ENCODE measurements around the gene FBXO44. TPM values are rescaled to one million over a fixed set of nuclear protein-coding genes. Genes with fewer than 3 reads are reported as not detected.

Gene FBXO44
- total and polyA plus RNA-seq, 7 experiments from 2014 or later, result 11.3 to 67.1 (median 35.5) TPM

DNA sequence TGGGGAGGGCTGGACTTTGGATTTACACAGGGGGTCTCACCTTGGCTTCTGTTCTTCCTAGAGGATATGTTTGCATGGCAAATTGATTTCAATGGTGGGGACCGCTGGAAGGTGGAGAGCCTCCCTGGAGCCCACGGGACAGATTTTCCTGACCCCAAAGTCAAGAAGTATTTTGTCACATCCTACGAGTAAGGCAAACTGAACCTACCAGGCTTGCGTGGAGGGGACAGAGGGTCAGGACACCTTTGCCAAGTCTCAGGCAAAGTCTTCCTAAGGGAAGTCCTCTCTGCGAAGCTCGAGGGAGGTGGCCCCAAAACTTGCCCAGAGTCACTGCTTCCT, 16.5 kb downstream of the FBXO44 start:
- peaks cover 0 to 47% (median 0%) of the 10 kb centered on the region in 3 experiments for H3K36me3 ChIP-seq (ENCODE audit: control insufficient read depth in 2 of 3, insufficient read depth in 3 of 3, low read length in 3 of 3)
- POLR2A ChIA-PET, result interaction anchor here (1.1 kb wide), 1 partner anchor 38 kb away, joined by 3 read pairs; no protein-coding TSS in a partner anchor
- no peak for ATAC-seq
- no peaks in the 10 kb centered on the region for H3K4me1 ChIP-seq (ENCODE audit: control insufficient read depth in 2 of 2, insufficient read depth in 2 of 2, low read length in 2 of 2)
- Mint-ChIP-seq H3K36me3 (peaks cover 0 to 16% (median 4%) of the 10 kb centered on the region in 5 donors), H3K27ac (no peak overlapping the region), H3K9me3 (no peaks in the 10 kb centered on the region), H3K4me3 (no peak overlapping the region), H3K4me1 (peaks cover 0 to 7% (median 0%) of the 10 kb centered on the region in 7 donors), H3K27me3 (no peaks in the 10 kb centered on the region)
- H3K27ac ChIP-seq (ENCODE audit: low read depth, low read length), result no peak overlapping the region
- H3K27me3 ChIP-seq (ENCODE audit: control insufficient read depth in 2 of 2, insufficient read depth in 2 of 2, low read length in 2 of 2), result no peaks in the 10 kb centered on the region
- no peak for DNase-seq
- H3K9me3 ChIP-seq (ENCODE audit: control insufficient read depth in 2 of 3, low read length in 3 of 3), result no peaks in the 10 kb centered on the region
- CTCF ChIA-PET, result no interaction called here
- intact Hi-C loops (cut with micrococcal nuclease), result no loop called here
- H3K4me3 ChIP-seq (ENCODE audit: low read length), result no peak overlapping the region

DNA sequence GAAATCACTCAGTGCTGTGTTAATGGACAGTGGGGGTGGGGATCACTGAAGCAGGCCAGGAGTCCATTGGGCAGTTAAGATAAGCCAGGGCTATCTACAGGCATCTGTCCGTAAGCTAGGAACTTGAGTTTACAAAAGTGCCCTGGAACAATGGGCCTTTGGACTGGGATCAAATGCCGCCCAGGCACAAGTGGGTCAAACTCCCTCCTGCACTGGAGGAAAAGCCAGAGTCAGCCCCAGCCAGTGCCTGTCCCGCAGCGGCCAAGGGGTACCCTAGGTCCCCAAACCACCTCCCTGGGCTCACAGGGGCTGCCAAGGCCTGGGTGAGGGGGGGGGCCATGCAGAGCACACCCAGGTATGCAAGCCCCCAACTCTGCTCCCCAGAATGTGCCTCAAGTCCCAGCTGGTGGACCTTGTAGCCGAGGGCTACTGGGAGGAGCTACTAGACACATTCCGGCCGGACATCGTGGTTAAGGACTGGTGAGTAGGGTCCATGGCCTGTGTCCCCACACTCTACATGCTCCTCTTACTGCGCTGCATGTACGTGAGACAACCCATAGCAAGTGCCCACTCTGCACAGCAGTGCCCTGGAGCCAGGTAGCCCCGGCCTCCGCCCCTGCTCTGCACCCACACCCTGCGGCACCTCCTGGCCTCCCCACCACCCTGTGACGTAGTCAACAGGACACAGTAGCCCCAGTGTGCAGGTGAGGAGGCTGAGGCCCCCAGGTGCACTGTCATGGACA, 17.0 kb downstream of the FBXO44 start:
- ATAC-seq (no peak), DNase-seq (no peak)
- no peak overlapping the region for H3K27ac Mint-ChIP-seq
- intact Hi-C loops (cut with micrococcal nuclease), result no loop called here
- no peaks in the 10 kb centered on the region for H3K4me1 ChIP-seq (ENCODE audit: control insufficient read depth in 2 of 2, insufficient read depth in 2 of 2, low read length in 2 of 2)
- H3K36me3 Mint-ChIP-seq, result peaks cover 0 to 16% (median 4%) of the 10 kb centered on the region in 5 donors
- H3K27me3 Mint-ChIP-seq, result no peaks in the 10 kb centered on the region
- H3K9me3 ChIP-seq (ENCODE audit: control insufficient read depth in 2 of 3, low read length in 3 of 3), result no peaks in the 10 kb centered on the region
- H3K4me3 ChIP-seq (ENCODE audit: low read length), result no peak overlapping the region
- no peaks in the 10 kb centered on the region for H3K27me3 ChIP-seq (ENCODE audit: control insufficient read depth in 2 of 2, insufficient read depth in 2 of 2, low read length in 2 of 2)
- no peak overlapping the region for H3K4me3 Mint-ChIP-seq
- no peaks in the 10 kb centered on the region for H3K9me3 Mint-ChIP-seq
- ChIA-PET CTCF (no interaction called here), POLR2A (interaction anchor here (0.5 to 1.1 kb wide), 2 partner anchors 38 to 114 kb away, joined by 3 read pairs; no protein-coding TSS in a partner anchor)
- H3K27ac ChIP-seq (ENCODE audit: low read depth, low read length), result no peak overlapping the region
- peaks cover 0 to 52% (median 0%) of the 10 kb centered on the region in 3 experiments for H3K36me3 ChIP-seq (ENCODE audit: control insufficient read depth in 2 of 3, insufficient read depth in 3 of 3, low read length in 3 of 3)
- H3K4me1 Mint-ChIP-seq, result peaks cover 0 to 7% (median 0%) of the 10 kb centered on the region in 7 donors

DNA sequence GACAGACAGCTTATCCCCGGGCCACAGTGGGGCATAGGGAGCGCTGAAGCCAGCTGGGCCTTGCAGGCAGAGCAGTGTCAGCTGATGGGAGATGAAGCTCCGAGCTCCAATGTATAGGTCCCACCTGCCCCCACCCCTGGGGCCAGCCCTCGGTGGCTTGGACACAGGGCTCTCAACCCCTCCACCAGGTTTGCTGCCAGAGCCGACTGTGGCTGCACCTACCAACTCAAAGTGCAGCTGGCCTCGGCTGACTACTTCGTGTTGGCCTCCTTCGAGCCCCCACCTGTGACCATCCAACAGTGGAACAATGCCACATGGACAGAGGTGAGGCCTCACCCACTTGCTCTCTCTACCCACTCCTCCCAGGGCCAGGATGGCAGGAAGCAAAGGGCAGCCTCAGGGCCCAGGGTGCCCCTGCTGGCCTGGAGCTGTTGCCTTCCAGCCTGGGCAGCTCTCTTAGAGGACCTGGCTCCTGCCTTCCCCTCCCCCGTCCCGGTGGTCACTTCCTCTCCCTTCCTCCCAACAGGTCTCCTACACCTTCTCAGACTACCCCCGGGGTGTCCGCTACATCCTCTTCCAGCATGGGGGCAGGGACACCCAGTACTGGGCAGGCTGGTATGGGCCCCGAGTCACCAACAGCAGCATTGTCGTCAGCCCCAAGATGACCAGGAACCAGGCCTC, 18.6 kb downstream of the FBXO44 start:
- no peaks in the 10 kb centered on the region for H3K27me3 ChIP-seq (ENCODE audit: control insufficient read depth in 2 of 2, insufficient read depth in 2 of 2, low read length in 2 of 2)
- CTCF ChIA-PET, result interaction anchor here (0.9 kb wide), 2 partner anchors 20 to 636 kb away, joined by 3 read pairs; no protein-coding TSS in a partner anchor
- no peaks in the 10 kb centered on the region for H3K27me3 Mint-ChIP-seq
- no peak for DNase-seq
- no peaks in the 10 kb centered on the region for H3K4me1 ChIP-seq (ENCODE audit: control insufficient read depth in 2 of 2, insufficient read depth in 2 of 2, low read length in 2 of 2)
- H3K27ac Mint-ChIP-seq, result no peak overlapping the region
- POLR2A ChIA-PET, result interaction anchor here (1.2 kb wide), 1 partner anchor 9 kb away, joined by 3 read pairs; no protein-coding TSS in a partner anchor
- peaks cover 0 to 61% (median 0%) of the 10 kb centered on the region in 3 experiments for H3K36me3 ChIP-seq (ENCODE audit: control insufficient read depth in 2 of 3, insufficient read depth in 3 of 3, low read length in 3 of 3)
- H3K4me3 Mint-ChIP-seq, result no peak overlapping the region
- H3K36me3 Mint-ChIP-seq, result peaks cover 0 to 16% (median 4%) of the 10 kb centered on the region in 5 donors
- no peaks in the 10 kb centered on the region for H3K9me3 Mint-ChIP-seq
- no peaks in the 10 kb centered on the region for H3K9me3 ChIP-seq (ENCODE audit: control insufficient read depth in 2 of 3, low read length in 3 of 3)
- H3K4me3 ChIP-seq (ENCODE audit: low read length), result no peak overlapping the region
- intact Hi-C loops (cut with micrococcal nuclease), result no loop called here
- peaks cover 0 to 10% (median under 1%) of the 10 kb centered on the region in 7 donors for H3K4me1 Mint-ChIP-seq
- ATAC-seq, result peak; percentile 20
- no peak overlapping the region for H3K27ac ChIP-seq (ENCODE audit: low read depth, low read length)

DNA sequence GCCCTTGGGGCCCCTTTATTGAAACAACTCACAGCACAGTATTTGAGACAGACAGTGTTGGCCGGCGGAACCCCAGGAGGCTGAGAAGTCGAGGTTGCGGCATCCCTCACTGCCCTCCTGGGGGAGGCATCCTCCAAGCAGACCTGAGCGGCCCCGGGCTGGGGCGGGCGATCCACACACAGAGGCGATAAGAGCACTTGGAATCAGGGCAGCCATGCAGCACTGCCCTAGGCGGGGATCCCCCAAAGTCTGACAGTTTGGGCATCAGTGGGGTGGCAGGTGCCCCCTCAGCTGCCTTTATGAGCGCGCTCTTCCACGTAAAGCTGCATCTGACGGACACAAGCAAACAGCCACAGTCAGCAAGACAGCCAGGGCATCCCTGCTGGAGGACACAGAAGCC, 19.8 kb downstream of the FBXO44 start:
- Mint-ChIP-seq H3K27ac (no peak overlapping the region), H3K9me3 (no peaks in the 10 kb centered on the region), H3K36me3 (peaks cover 0 to 21% (median 4%) of the 10 kb centered on the region in 5 donors), H3K27me3 (no peaks in the 10 kb centered on the region), H3K4me1 (peaks cover 6 to 16% (median 10%) of the 10 kb centered on the region in 7 donors), H3K4me3 (no peak overlapping the region)
- intact Hi-C loops (cut with micrococcal nuclease), result no loop called here
- H3K27me3 ChIP-seq (ENCODE audit: control insufficient read depth in 2 of 2, insufficient read depth in 2 of 2, low read length in 2 of 2), result no peaks in the 10 kb centered on the region
- DNase-seq (no peak), ATAC-seq (no peak)
- H3K9me3 ChIP-seq (ENCODE audit: control insufficient read depth in 2 of 3, low read length in 3 of 3), result no peaks in the 10 kb centered on the region
- ChIA-PET CTCF (interaction anchor here (0.6 kb wide), 1 partner anchor 497 kb away, joined by 4 read pairs; no protein-coding TSS in a partner anchor), POLR2A (interaction anchor here (1.3 kb wide), 1 partner anchor 10 kb away, joined by 3 read pairs; no protein-coding TSS in a partner anchor)
- peaks cover 0 to 3% of the 10 kb centered on the region in 2 donors for H3K4me1 ChIP-seq (ENCODE audit: control insufficient read depth in 2 of 2, insufficient read depth in 2 of 2, low read length in 2 of 2)
- no peak overlapping the region for H3K4me3 ChIP-seq (ENCODE audit: low read length)
- H3K36me3 ChIP-seq (ENCODE audit: control insufficient read depth in 2 of 3, insufficient read depth in 3 of 3, low read length in 3 of 3), result peaks cover 0 to 54% (median 0%) of the 10 kb centered on the region in 3 experiments
- H3K27ac ChIP-seq (ENCODE audit: low read depth, low read length), result no peak overlapping the region

DNA sequence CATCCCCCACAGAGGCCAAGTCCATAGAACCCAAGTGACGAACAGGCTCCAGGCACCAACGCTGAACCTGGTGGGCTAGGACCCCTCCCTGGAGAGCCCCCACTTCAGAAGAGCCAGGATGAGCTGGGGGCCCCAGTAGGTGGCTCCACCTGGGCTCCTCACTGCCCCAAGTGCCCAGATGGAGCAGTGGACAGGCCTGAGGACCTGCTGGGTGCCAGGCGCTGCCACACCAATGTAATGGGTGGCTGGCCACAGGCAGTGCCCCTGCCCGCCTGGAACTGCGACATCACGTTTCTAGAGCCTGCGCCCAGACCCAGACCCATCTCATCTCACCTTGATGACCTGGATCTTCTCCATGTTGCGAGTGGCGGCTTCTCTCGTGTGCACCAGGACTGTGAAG, 20.6 kb downstream of the FBXO44 start:
- peaks cover 0 to 21% (median 4%) of the 10 kb centered on the region in 5 donors for H3K36me3 Mint-ChIP-seq
- DNase-seq, result no peak
- H3K27me3 ChIP-seq (ENCODE audit: control insufficient read depth in 2 of 2, insufficient read depth in 2 of 2, low read length in 2 of 2), result no peaks in the 10 kb centered on the region
- CTCF ChIA-PET, result no interaction called here
- no peak overlapping the region for H3K4me3 ChIP-seq (ENCODE audit: low read length)
- no peaks in the 10 kb centered on the region for H3K27me3 Mint-ChIP-seq
- peaks cover 0 to 3% of the 10 kb centered on the region in 2 donors for H3K4me1 ChIP-seq (ENCODE audit: control insufficient read depth in 2 of 2, insufficient read depth in 2 of 2, low read length in 2 of 2)
- H3K27ac Mint-ChIP-seq, result peak overlapping the region in 1 of 9 donors; percentile 38
- peaks cover 0 to 54% (median 0%) of the 10 kb centered on the region in 3 experiments for H3K36me3 ChIP-seq (ENCODE audit: control insufficient read depth in 2 of 3, insufficient read depth in 3 of 3, low read length in 3 of 3)
- intact Hi-C loops (cut with micrococcal nuclease), result no loop called here
- ATAC-seq, result no peak
- no peaks in the 10 kb centered on the region for H3K9me3 ChIP-seq (ENCODE audit: control insufficient read depth in 2 of 3, low read length in 3 of 3)
- no peak overlapping the region for H3K27ac ChIP-seq (ENCODE audit: low read depth, low read length)
- no peak overlapping the region for H3K4me3 Mint-ChIP-seq
- H3K4me1 Mint-ChIP-seq, result peaks cover 6 to 19% (median 17%) of the 10 kb centered on the region in 7 donors
- POLR2A ChIA-PET, result no interaction called here
- no peaks in the 10 kb centered on the region for H3K9me3 Mint-ChIP-seq

DNA sequence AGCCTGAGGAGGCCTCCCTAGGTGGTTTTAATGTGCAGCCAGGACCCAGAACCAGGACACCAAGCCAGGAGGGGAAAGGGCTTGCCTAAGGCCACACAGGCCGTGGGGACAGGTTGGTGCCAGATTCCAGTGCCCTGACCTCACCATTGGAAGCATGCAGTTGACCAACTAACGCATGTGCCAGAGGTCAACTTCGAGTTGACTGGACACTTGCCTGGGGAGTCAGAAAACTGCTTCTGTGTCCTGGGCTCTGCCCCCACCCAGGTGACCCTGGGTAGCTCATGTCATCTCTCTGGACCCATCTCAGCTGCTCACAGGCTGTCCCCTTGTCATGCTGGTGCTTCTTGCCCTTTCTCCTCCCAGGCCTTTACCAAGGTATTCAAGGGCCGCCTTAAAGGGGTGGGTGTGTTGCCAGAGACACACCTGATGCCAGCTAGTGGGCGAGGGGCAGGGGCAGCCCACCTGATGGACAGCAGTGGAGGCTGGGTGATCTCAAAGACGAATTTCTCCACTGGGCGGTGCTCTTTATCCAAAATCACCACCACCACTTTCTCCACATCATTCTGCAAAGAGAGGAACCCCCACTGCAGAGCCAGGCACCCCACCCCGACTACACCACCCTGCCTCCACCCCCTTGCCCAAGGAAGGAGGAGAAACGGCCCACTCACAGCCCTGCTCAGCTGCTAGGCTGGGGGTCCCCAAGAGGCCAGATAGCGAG, 21.9 kb downstream of the FBXO44 start:
- CTCF ChIA-PET, result interaction anchor here (0.6 to 0.8 kb wide), 2 partner anchors 56 to 130 kb away, joined by 3 read pairs; partner anchors contain the start of genes CLCN6 and MTHFR
- Histone ChIP-seq H3K36me3 (ENCODE audit: control insufficient read depth in 2 of 3, insufficient read depth in 3 of 3, low read length in 3 of 3) (peaks cover 0 to 56% (median 0%) of the 10 kb centered on the region in 3 experiments), H3K27me3 (ENCODE audit: control insufficient read depth in 2 of 2, insufficient read depth in 2 of 2, low read length in 2 of 2) (no peaks in the 10 kb centered on the region), H3K27ac (ENCODE audit: low read depth, low read length) (no peak overlapping the region), H3K4me1 (ENCODE audit: control insufficient read depth in 2 of 2, insufficient read depth in 2 of 2, low read length in 2 of 2) (peaks cover 0 to 4% of the 10 kb centered on the region in 2 donors), H3K4me3 (ENCODE audit: low read length) (no peak overlapping the region), H3K9me3 (ENCODE audit: control insufficient read depth in 2 of 3, low read length in 3 of 3) (no peaks in the 10 kb centered on the region)
- H3K36me3 Mint-ChIP-seq, result peaks cover 0 to 21% (median 4%) of the 10 kb centered on the region in 5 donors
- H3K27me3 Mint-ChIP-seq, result no peaks in the 10 kb centered on the region
- intact Hi-C loops (cut with micrococcal nuclease), result no loop called here
- H3K4me1 Mint-ChIP-seq, result peaks cover 6 to 21% (median 16%) of the 10 kb centered on the region in 7 donors
- H3K4me3 Mint-ChIP-seq, result no peak overlapping the region
- no peaks in the 10 kb centered on the region for H3K9me3 Mint-ChIP-seq
- H3K27ac Mint-ChIP-seq, result no peak overlapping the region
- DNase-seq (no peak), ATAC-seq (no peak)
- POLR2A ChIA-PET, result interaction anchor here (0.5 to 1.2 kb wide), 2 partner anchors 43 to 46 kb away, joined by 3 read pairs; no protein-coding TSS in a partner anchor
